ENCODE results near the gene LIX1L.

The LIX1L gene

GRCh38 chr1:145957443-145958319 lies at the start of gene LIX1L:
TSS of gene LIX1L (minus strand) at chr1:145958017. CDS start at chr1:145957927, 90 bp downstream.
- in situ Hi-C loops (cut with MboI; ENCODE audit: low sequenced_read_pairs): no loop called here

- in situ Hi-C loops (cut with MboI; ENCODE audit: low sequenced_read_pairs): no loop called here
These were observed 43.9 kb upstream of the LIX1L start for GRCh38 chr1:146001709-146002108.

- in situ Hi-C loops (cut with MboI; ENCODE audit: low sequenced_read_pairs): no loop called here
These were observed 41.7 kb upstream of the LIX1L start for GRCh38 chr1:145999321-146000024.

DNA sequence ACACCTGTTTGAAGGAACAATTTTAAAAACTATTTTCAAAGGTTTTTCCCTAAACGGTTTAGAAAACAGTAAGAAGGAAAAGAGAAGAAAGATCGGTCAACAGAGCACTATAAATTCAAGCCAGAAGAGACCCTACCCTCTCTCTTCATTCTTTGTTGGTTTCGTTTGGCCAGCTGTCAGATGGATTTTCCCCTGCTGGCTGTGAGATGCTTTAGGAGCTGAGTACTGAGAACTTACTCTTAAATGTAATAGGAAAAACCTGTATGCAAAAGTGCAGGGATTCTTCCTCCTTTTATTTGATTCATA lies 39.9 kb upstream of the LIX1L start:
- in situ Hi-C loops (cut with MboI; ENCODE audit: low sequenced_read_pairs): no loop called here

GRCh38 chr1:145997016-145997717 lies 39.4 kb upstream of the LIX1L start:
- in situ Hi-C loops (cut with MboI; ENCODE audit: low sequenced_read_pairs): no loop called here

DNA sequence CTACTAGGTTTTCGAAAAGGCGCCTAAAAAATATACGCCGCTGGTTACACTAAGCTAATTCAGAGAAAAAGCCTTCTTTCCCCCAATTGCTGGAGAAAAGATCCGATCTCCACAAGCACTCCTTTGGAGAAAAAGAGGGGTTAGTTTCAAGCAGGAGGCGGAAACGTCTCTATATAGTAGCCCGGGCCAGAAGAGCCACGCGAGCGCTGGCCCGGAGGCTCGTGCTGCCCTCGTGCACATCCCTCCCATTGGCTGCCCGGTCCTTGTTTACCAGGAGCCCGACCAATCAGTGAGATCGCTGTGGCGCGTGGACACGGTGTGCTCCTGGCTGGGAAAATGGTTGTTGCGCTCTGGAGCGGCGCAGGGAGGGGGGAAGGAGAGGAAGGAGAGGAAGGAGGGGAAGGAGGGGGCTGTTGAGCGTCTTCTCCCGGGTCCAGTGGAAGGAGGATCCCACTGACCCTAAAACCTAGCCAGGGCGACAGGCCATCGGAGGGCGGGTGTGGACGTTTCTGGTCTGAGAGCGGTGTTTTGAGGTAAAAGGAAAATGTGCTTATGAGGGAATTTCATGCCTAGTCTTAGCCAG lies 38.7 kb upstream of the LIX1L start, which contains the start of gene TXNIP:
TXNIP (minus strand) TSS at position 147 of the 583 bp plus-strand sequence. CDS start 313 bp downstream, outside the sequence.
- in situ Hi-C loops (cut with MboI; ENCODE audit: low sequenced_read_pairs): no loop called here

- in situ Hi-C loops (cut with MboI; ENCODE audit: low sequenced_read_pairs): no loop called here
These were observed 38.2 kb upstream of the LIX1L start for GRCh38 chr1:145995964-145996432.

GRCh38 chr1:145995148-145995881 lies 37.5 kb upstream of the LIX1L start:
- in situ Hi-C loops (cut with MboI; ENCODE audit: low sequenced_read_pairs): no loop called here

- in situ Hi-C loops (cut with MboI; ENCODE audit: low sequenced_read_pairs): no loop called here
These were observed 36.7 kb upstream of the LIX1L start for GRCh38 chr1:145994391-145995120.

DNA sequence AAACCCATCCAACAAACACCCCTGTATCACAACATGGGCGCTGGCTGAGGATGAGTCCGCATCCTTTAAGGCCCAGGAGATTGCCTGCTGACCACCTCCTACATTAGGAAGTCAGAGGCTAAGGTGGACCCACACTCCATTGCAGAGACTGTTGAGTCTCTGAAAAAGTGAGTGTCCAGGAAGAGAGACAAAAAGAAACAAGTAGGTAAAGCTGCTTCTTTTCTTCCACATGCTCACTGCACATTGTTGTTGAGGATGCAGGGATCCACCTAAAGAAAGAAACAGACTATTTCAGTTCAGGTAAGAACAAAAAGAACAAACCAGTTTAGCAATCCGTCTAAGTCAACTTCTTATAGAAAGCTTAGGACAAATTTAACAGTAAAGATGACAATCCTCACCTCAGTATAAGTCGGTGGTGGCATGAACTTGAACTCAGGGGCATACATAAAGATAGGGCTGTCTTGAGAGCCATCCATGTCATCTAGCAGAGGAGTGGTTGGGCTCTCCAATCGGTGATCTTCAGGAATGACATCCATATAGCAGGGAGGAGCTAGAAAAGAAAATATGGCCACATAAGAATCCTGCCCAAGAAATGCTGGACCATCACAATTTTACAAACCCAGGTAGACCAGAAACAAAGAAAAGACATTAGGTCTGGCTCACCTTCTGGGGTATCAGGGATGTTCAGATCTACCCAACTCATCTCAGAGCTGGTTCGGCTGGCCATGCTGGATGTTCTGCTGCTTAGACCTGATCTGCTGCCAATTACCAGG lies 36.0 kb upstream of the LIX1L start:
- in situ Hi-C loops (cut with MboI; ENCODE audit: low sequenced_read_pairs): no loop called here

- in situ Hi-C loops (cut with MboI; ENCODE audit: low sequenced_read_pairs): no loop called here
These were observed 35.3 kb upstream of the LIX1L start for GRCh38 chr1:145992958-145993617.

DNA sequence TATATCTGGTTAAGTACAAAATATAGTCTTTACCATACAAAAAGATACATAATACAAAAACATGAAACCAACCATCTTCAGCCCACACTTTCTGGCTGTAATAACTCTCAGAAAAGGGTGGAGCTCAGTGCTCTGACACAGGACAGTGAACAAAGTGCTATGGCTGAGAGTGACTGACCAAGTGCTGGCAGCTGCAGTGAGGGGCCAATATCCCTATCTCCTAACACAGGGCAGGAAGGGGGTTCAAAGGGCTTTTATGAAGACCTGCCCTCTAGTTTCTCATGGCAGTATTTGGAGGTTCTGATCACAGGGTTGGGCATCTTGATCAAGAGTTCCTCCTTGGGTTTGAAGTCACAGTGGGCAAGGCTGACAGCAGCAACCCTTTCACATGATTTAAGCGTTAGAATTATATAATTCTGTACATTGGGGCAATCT lies 34.7 kb upstream of the LIX1L start:
- in situ Hi-C loops (cut with MboI; ENCODE audit: low sequenced_read_pairs): no loop called here

GRCh38 chr1:145991735-145992412 lies 34.1 kb upstream of the LIX1L start:
- in situ Hi-C loops (cut with MboI; ENCODE audit: low sequenced_read_pairs): no loop called here

DNA sequence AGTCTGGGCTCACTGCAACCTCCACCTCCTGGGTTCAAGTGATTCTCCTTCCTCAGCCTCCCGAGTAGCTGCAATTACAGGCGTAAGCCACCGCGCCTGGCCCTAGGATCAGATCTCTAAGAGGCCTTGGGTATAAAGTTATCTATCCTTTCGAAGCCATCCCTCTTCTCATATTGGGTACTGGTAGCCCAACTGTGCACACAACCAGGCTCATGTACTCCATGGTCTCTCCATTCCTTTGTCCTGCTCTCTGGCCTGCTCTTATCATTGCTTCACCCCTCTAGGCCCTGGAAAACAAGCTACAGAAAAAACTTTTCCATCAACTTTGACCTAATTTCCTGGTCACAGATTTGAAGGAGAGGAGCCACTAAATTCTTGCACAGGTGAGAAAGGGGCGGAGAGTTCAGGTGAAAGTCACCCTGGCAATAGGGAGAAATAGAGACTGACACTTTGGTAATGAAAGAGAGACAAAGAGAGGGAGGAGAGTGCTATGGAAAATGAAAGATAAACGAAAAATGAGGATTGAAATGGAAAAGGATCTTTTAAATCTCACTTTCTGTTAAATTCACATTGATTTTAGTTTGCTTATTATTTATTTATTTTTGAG lies 32.5 kb upstream of the LIX1L start:
- in situ Hi-C loops (cut with MboI; ENCODE audit: low sequenced_read_pairs): no loop called here

DNA sequence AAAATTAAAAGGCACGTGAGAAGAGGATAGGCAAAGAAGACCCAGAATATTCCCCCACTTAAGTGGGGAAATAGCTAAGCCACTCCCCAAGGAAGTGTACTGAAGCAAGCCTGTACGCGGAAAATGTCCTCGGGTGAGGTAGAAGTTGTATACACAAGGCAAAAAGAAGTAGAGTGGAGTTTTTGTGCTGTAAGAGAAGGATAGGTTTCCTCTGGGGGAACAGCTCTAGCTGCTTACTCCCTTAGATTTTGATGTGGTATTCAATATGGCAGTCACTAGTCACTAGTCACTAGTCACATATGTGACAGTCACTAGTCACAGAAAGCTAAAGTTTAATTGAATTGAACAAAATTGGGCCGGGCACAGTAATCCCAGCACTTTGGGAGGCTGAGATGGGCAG lies 31.0 kb upstream of the LIX1L start:
- in situ Hi-C loops (cut with MboI; ENCODE audit: low sequenced_read_pairs): no loop called here

- in situ Hi-C loops (cut with MboI; ENCODE audit: low sequenced_read_pairs): no loop called here
These were observed 30.1 kb upstream of the LIX1L start for GRCh38 chr1:145987926-145988325.

DNA sequence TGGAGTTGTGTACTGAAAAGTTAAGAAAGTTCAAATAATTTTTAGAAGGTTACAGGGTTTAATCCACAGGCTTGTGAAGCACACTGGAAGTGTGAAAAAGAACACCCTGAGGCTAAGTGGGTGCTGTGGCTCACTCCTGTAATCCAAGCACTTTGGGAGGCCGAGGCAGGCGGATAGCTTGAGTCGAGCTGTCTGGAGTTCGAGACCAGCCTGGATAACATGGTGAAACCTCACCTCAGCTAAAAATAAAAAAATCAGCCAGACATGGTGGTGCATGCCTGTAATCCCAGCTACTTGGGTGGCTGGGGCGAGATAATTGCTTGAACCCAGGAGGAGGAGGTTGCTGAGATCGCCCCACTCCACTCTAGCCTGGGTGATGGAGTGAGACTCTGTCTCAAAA lies 28.7 kb upstream of the LIX1L start:
- in situ Hi-C loops (cut with MboI; ENCODE audit: low sequenced_read_pairs): no loop called here

Data from hTERT RPE-1 (cell line).